SK-N-SH treated with all-trans-retinoic acid at 6 μM for 48 hours (cell line): ENCODE results near the gene SELENOW.
A peak's percentile ranks its signal among the peaks of the same experiment; 100 is the strongest.
"Not testable (repeated sequence)": the region's sequence is repeated elsewhere in the genome, so short reads cannot be mapped to it uniquely, and the experiment has no call there.

Source experiments
- ATAC-seq: fragments of 200-7000 bp; cut with Tn5 transposase; 3 replicates; pipeline ENCODE4 v1.9.1; 2020; ENCODE audit warnings: mild to moderate bottlenecking, moderate library complexity
- ARNTL ChIP-seq: fragments of 450-650 bp; formaldehyde crosslinking; IDR thresholded peaks from 2 replicates; pipeline ENCODE4 v1.5.0; 2020; ENCODE audit warnings: low read depth, mild to moderate bottlenecking, moderate library complexity, borderline replicate concordance
- CREB5 ChIP-seq: fragments of 250-450 bp; sonication (Bioruptor Pico); IDR thresholded peaks from 2 replicates; pipeline ENCODE4 v1.5.1; 2020; ENCODE audit warnings: low read depth, mild to moderate bottlenecking, moderate library complexity
- CSDC2 ChIP-seq: fragments of 250-450 bp; sonication (Bioruptor Pico); IDR thresholded peaks from 2 replicates; pipeline ENCODE4 v1.5.0; 2020; ENCODE audit warnings: mild to moderate bottlenecking, moderate library complexity
- GLIS3 ChIP-seq: fragments of 250-450 bp; sonication (Bioruptor Pico); IDR thresholded peaks from 2 replicates; pipeline ENCODE4 v1.5.0; 2020; ENCODE audit warnings: mild to moderate bottlenecking, moderate library complexity
- ISL1 ChIP-seq: fragments of 250-450 bp; sonication (Bioruptor Pico); IDR thresholded peaks from 2 replicates; pipeline ENCODE4 v2.1.2; 2022; ENCODE audit warnings: mild to moderate bottlenecking, moderate library complexity
- OSR1 ChIP-seq: fragments of 250-450 bp; sonication (Bioruptor Pico); IDR thresholded peaks from 2 replicates; pipeline ENCODE4 v1.8.0; 2022; ENCODE audit warnings: moderate library complexity, mild to moderate bottlenecking, inconsistent platforms
- PPARA ChIP-seq: fragments of 250-450 bp; sonication (Bioruptor Pico); IDR thresholded peaks from 2 replicates; pipeline ENCODE4 v1.5.0; 2020; ENCODE audit warnings: mild to moderate bottlenecking, borderline replicate concordance
- SNAI2 ChIP-seq: fragments of 250-450 bp; sonication (Bioruptor Pico); IDR thresholded peaks from 2 replicates; pipeline ENCODE4 v1.5.0; 2020; ENCODE audit warnings: mild to moderate bottlenecking, moderate library complexity
- TCF4 ChIP-seq: fragments of 250-450 bp; sonication (Bioruptor Pico); IDR thresholded peaks from 2 replicates; pipeline ENCODE4 v1.8.0; 2021; ENCODE audit warnings: mild to moderate bottlenecking, moderate library complexity, borderline replicate concordance
- TOX ChIP-seq: fragments of 250-450 bp; sonication (Bioruptor Pico); IDR thresholded peaks from 2 replicates; pipeline ENCODE4 v1.8.0; 2021; ENCODE audit warnings: mild to moderate bottlenecking, moderate library complexity, borderline replicate concordance
- TSHZ2 ChIP-seq: fragments of 250-450 bp; sonication (Bioruptor Pico); IDR thresholded peaks from 2 replicates; pipeline ENCODE4 v1.5.0; 2020; ENCODE audit warnings: mild to moderate bottlenecking, moderate library complexity
- ZC3H10 ChIP-seq: fragments of 250-450 bp; sonication (Bioruptor Pico); IDR thresholded peaks from 2 replicates; pipeline ENCODE4 v1.5.1; 2021; ENCODE audit warnings: mild to moderate bottlenecking, moderate library complexity
- ZFP3 ChIP-seq: fragments of 250-450 bp; sonication (Bioruptor Pico); IDR thresholded peaks from 2 replicates; pipeline ENCODE4 v1.5.0; 2020; ENCODE audit warnings: mild to moderate bottlenecking, moderate library complexity
- ZFP30 ChIP-seq: fragments of 450-650 bp; formaldehyde crosslinking; IDR thresholded peaks from 2 replicates; pipeline ENCODE4 v1.5.0; 2022; ENCODE audit warnings: mild to moderate bottlenecking, moderate library complexity
- ZNF565 ChIP-seq: fragments of 450-650 bp; formaldehyde crosslinking; conservative IDR thresholded peaks from 2 replicates; pipeline ENCODE4 v1.5.0; 2020; ENCODE audit warnings: low read depth, mild to moderate bottlenecking, moderate library complexity
- ZNF70 ChIP-seq: fragments of 450-650 bp; formaldehyde crosslinking; IDR thresholded peaks from 2 replicates; pipeline ENCODE4 v1.5.0; 2020; ENCODE audit warnings: mild to moderate bottlenecking, moderate library complexity
- ZNF8 ChIP-seq: fragments of 450-650 bp; formaldehyde crosslinking; IDR thresholded peaks from 2 replicates; pipeline ENCODE4 v1.5.0; 2020; ENCODE audit warnings: mild to moderate bottlenecking, moderate library complexity
- TF ChIP-seq, protein P1 (sequence below): fragments of 250-450 bp; sonication (Bioruptor Pico); IDR thresholded peaks from 2 replicates; pipeline ENCODE4 v1.8.0; 2021; ENCODE audit warnings: low read depth, mild to moderate bottlenecking, moderate library complexity, borderline replicate concordance

Gene SELENOW

DNA sequence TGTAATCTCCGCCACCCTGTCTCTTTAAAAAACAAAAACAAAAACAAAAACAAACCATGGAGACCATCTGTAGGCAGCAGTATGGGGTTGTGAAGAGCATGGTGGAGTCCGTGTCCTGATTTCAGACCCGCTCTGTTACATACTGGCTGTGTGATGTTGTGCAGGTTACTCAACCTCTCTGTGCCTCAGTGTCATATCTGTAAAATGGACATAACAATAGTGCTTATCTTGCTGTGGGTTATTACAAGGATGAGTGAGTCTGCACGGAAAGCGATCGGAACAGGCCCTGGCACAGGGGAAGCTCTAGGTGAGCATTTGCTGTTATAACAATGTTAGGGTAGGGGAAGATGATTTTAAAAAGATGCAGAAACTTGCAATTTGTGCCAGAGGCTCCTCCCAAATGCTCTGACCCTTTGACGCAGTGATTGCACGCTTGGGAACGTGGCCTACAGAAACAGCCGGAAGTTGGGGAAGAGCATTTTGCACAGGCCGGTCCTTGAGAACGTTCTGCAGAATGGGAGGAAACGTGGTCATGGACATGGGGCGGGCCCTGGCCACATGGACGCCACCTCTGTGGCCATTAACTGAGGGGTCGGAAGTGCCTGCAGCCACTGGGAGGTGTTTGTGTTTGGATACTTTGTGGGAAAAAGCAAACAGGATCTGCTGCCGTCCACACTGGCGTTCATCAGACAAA lies 15.7 kb upstream of the SELENOW start:
- no peak for ATAC-seq
- TF ChIP-seq, protein P1, sequence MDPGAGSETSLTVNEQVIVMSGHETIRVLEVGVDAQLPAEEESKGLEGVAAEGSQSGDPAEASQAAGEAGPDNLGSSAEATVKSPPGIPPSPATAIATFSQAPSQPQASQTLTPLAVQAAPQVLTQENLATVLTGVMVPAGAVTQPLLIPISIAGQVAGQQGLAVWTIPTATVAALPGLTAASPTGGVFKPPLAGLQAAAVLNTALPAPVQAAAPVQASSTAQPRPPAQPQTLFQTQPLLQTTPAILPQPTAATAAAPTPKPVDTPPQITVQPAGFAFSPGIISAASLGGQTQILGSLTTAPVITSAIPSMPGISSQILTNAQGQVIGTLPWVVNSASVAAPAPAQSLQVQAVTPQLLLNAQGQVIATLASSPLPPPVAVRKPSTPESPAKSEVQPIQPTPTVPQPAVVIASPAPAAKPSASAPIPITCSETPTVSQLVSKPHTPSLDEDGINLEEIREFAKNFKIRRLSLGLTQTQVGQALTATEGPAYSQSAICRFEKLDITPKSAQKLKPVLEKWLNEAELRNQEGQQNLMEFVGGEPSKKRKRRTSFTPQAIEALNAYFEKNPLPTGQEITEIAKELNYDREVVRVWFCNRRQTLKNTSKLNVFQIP (CRISPR knock-in tag): no peak
- TF ChIP-seq ZC3H10 (CRISPR knock-in tag): no peak
- TF ChIP-seq PPARA (CRISPR knock-in tag): no peak
- TF ChIP-seq GLIS3 (CRISPR knock-in tag): no peak
- no peak for TF ChIP-seq ZNF8 (CRISPR knock-in tag)
- no peak for TF ChIP-seq TSHZ2 (CRISPR knock-in tag)
- TF ChIP-seq CREB5: no peak
- no peak for TF ChIP-seq ZFP3 (CRISPR knock-in tag)
- no peak for TF ChIP-seq TCF4 (CRISPR knock-in tag)
- no peak for TF ChIP-seq ZNF565
- no peak for TF ChIP-seq ISL1 (CRISPR knock-in tag)
- TF ChIP-seq OSR1: no peak
- no peak for TF ChIP-seq ZNF70 (CRISPR knock-in tag)
- TF ChIP-seq TOX: no peak
- TF ChIP-seq SNAI2 (CRISPR knock-in tag): no peak
- TF ChIP-seq ZFP30 (CRISPR knock-in tag): no peak
- TF ChIP-seq ARNTL (CRISPR knock-in tag): no peak
- TF ChIP-seq CSDC2: no peak
- TF ChIP-seq, all 23 proteins: peak for 0

DNA sequence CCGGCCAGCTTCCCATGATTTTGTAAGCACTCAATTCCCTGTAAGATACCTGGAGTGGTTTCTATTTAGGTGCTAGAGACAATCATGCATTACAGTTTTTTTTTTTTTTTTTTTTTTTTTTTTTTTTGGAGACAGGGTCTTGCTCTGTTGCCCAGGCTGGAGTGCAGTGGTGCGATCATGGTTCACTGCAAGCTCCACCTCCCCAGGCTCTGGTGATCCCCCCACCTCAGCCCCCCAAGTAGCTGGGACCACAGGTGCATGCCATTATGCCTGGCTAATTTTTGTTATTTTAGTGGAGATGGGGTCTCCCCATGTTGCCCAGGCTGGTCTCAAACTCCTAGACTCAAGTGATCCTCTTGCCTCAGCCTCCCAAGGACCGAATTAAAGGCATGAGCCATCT lies 13.8 kb upstream of the SELENOW start:
- ATAC-seq: not testable (repeated sequence)

DNA sequence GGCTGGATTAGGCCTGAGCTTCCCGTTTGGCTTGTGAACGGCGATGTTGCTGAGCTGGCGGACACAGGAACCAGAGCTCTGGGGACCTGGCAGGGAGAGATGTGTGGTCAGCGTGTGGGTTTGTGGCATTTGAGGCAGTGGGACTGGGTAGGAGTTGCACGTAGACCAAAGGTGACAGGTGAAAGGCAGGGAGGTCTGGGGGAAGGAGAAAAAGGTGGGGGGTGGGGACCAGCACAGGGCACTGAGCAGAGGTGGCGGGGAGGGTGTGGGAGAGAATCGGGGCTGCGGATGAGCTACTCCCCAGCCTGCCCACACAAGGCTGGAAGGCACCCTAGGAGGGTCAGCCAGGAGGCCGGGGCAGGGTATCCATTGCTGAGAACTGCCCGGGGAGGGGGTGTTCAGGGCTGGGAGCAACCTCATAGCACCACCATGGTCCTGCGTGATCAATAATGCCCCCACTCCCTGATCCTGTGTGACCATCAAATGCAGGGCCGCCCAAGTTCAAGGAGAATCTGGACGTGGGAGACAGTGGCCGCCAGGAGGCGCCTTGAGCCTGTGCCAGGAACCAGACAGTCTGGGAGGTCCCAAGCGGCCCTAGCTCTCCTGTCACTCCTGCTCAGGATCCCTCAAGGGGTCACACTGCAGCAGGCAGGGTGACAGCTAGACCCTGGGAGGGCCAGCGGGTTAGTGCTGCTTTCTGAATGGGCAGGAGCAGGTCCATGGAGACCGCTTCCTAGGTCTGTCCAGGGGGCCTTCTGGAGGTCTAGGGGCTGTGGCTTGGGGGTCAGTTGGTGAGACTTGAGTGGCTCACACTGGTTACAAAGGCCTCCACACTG lies 12.8 kb upstream of the SELENOW start:
- peak; percentile 87 for ATAC-seq
- TF ChIP-seq CREB5: no peak
- TF ChIP-seq CSDC2: no peak
- TF ChIP-seq, protein P1 (CRISPR knock-in tag): no peak
- TF ChIP-seq SNAI2 (CRISPR knock-in tag): no peak
- no peak for TF ChIP-seq TSHZ2 (CRISPR knock-in tag)
- no peak for TF ChIP-seq ZFP3 (CRISPR knock-in tag)
- TF ChIP-seq ZC3H10 (CRISPR knock-in tag): no peak
